Astrocyte (in vitro differentiated cells and primary cell): ENCODE measurements around the gene COL4A6. TPM values are rescaled to one million over a fixed set of nuclear protein-coding genes. Genes with fewer than 3 reads are reported as not detected.
A peak's percentile ranks its signal among the peaks of the same experiment; 100 is the strongest.

Experiments
- DNase-seq: peaks from one replicate; pipeline ENCODE4 v3.0.0-alpha.2; 2010; ENCODE audit warnings: low read depth
- FAIRE-seq: peaks from 2 replicates; lab custom pipeline; 2011; peaks lifted over from hg19 to GRCh38; lab: Jason Lieb, UNC
- H2AFZ ChIP-seq: 2 replicates; pipeline ENCODE4 v1.6.0; 2012; ENCODE audit warnings: low read depth, low read length, inconsistent platforms
- H3K27ac ChIP-seq: 2 replicates; pipeline ENCODE4 v1.5.1; 2011; ENCODE audit warnings: low read depth, low read length, inconsistent platforms
- H3K27me3 ChIP-seq: 2 replicates; pipeline ENCODE4 v1.6.0; 2011; ENCODE audit warnings: low read length, inconsistent platforms; ENCODE audit not compliant: insufficient read depth
- H3K36me3 ChIP-seq: 2 replicates; pipeline ENCODE4 v1.5.1; 2011; ENCODE audit warnings: low read length, inconsistent platforms; ENCODE audit not compliant: insufficient read depth
- H3K4me1 ChIP-seq: 2 replicates; pipeline ENCODE4 v1.5.1; 2011; ENCODE audit warnings: low read length, inconsistent platforms; ENCODE audit not compliant: insufficient read depth
- H3K4me2 ChIP-seq: 2 replicates; pipeline ENCODE4 v1.6.0; 2012; ENCODE audit warnings: low read length, inconsistent platforms
- H3K4me3 ChIP-seq: 2 replicates; pipeline ENCODE4 v1.5.1; 2011; ENCODE audit warnings: low read depth, mild to moderate bottlenecking, low read length, inconsistent platforms; ENCODE audit not compliant: insufficient read depth
- H3K79me2 ChIP-seq: 2 replicates; pipeline ENCODE4 v1.6.0; 2012; ENCODE audit warnings: mild to moderate bottlenecking, low read length, inconsistent platforms; ENCODE audit not compliant: insufficient read depth
- H3K9ac ChIP-seq: 2 replicates; pipeline ENCODE4 v1.6.0; 2012; ENCODE audit warnings: mild to moderate bottlenecking, low read length, inconsistent platforms
- H3K9me3 ChIP-seq: 2 replicates; pipeline ENCODE4 v1.5.1; 2012; ENCODE audit warnings: low read depth, mild to moderate bottlenecking, low read length, inconsistent platforms; ENCODE audit not compliant: insufficient read depth
- H4K20me1 ChIP-seq: 2 replicates; pipeline ENCODE4 v1.6.0; 2012; ENCODE audit warnings: low read length, inconsistent platforms; ENCODE audit not compliant: insufficient read depth
- H3K27ac Mint-ChIP-seq: one replicate; pipeline ENCODE4 v1.8.0; 2021; ENCODE audit warnings: mild to moderate bottlenecking, mixed read lengths; ENCODE audit not compliant: unreplicated experiment
- H3K27me3 Mint-ChIP-seq: one replicate; pipeline ENCODE4 v1.8.0; 2021; ENCODE audit warnings: low read depth, mixed read lengths; ENCODE audit not compliant: unreplicated experiment
- H3K36me3 Mint-ChIP-seq: one replicate; pipeline ENCODE4 v1.8.0; 2021; ENCODE audit warnings: low read depth, mixed read lengths; ENCODE audit not compliant: unreplicated experiment
- H3K4me1 Mint-ChIP-seq: one replicate; pipeline ENCODE4 v1.8.0; 2021; ENCODE audit warnings: low read depth, mixed read lengths; ENCODE audit not compliant: unreplicated experiment
- H3K4me3 Mint-ChIP-seq: one replicate; pipeline ENCODE4 v1.8.0; 2021; ENCODE audit warnings: mild to moderate bottlenecking, moderate library complexity, mixed read lengths; ENCODE audit not compliant: unreplicated experiment
- H3K9me3 Mint-ChIP-seq: one replicate; pipeline ENCODE4 v1.8.0; 2021; ENCODE audit warnings: mild to moderate bottlenecking, mixed read lengths; ENCODE audit not compliant: unreplicated experiment
- EZH2 ChIP-seq: IDR thresholded peaks from 2 replicates; pipeline ENCODE4 v1.6.1; 2012; ENCODE audit warnings: mild to moderate bottlenecking, low read length, inconsistent platforms; ENCODE audit not compliant: insufficient read depth
- total RNA-seq: library from RNA; stranded (reverse); gene quantifications from 2 replicates; pipeline ENCODE4 v1.2.1, GENCODE V29; 2021
- TF ChIP-seq, protein P1 (sequence below): IDR thresholded peaks from 2 replicates; pipeline ENCODE4 v1.5.1; 2011; ENCODE audit warnings: low read depth, mild to moderate bottlenecking, inconsistent platforms, low read length, moderate library complexity; ENCODE audit not compliant: insufficient read depth

The COL4A6 gene
- total RNA-seq, 1 donor from 2014 or later, result 8.1 TPM

DNA sequence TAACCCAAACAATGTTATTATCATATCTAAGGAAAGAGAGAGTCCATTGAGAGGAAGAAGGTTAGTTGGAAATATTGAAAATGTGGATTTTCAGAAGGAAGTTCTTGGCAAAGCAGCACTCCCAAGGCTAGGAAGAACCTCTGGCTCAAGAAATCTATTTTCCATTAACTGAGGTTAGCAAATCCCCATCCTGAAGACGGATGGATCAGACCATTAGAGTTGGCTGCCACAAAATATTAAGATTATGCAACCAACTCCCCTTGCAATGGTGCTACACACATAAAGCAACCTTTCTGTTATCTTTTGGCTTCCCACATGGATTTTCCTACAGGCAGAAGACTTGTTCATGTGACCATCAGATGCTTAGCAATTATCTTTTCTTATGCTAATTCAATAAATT lies 96.3 kb downstream of the COL4A6 start:
- Histone ChIP-seq H3K27me3 (no peaks in the 10 kb centered on the region), H3K9ac (no peak overlapping the region), H3K4me1 (no peaks in the 10 kb centered on the region), H3K79me2 (no peaks in the 10 kb centered on the region), H3K9me3 (no peaks in the 10 kb centered on the region), H3K36me3 (no peaks in the 10 kb centered on the region), H2AFZ (no peak overlapping the region), H3K4me2 (no peak overlapping the region), H3K27ac (no peak overlapping the region), H3K4me3 (no peak overlapping the region), H4K20me1 (no peaks in the 10 kb centered on the region)
- Mint-ChIP-seq H3K4me3 (no peak overlapping the region), H3K27ac (no peak overlapping the region), H3K4me1 (no peaks in the 10 kb centered on the region), H3K27me3 (no peaks in the 10 kb centered on the region), H3K36me3 (no peaks in the 10 kb centered on the region), H3K9me3 (no peaks in the 10 kb centered on the region)
- no peak for DNase-seq
- TF ChIP-seq EZH2, result no peak
- TF ChIP-seq, protein P1, sequence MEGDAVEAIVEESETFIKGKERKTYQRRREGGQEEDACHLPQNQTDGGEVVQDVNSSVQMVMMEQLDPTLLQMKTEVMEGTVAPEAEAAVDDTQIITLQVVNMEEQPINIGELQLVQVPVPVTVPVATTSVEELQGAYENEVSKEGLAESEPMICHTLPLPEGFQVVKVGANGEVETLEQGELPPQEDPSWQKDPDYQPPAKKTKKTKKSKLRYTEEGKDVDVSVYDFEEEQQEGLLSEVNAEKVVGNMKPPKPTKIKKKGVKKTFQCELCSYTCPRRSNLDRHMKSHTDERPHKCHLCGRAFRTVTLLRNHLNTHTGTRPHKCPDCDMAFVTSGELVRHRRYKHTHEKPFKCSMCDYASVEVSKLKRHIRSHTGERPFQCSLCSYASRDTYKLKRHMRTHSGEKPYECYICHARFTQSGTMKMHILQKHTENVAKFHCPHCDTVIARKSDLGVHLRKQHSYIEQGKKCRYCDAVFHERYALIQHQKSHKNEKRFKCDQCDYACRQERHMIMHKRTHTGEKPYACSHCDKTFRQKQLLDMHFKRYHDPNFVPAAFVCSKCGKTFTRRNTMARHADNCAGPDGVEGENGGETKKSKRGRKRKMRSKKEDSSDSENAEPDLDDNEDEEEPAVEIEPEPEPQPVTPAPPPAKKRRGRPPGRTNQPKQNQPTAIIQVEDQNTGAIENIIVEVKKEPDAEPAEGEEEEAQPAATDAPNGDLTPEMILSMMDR, result no peak
- peak; percentile 97 for FAIRE-seq

DNA sequence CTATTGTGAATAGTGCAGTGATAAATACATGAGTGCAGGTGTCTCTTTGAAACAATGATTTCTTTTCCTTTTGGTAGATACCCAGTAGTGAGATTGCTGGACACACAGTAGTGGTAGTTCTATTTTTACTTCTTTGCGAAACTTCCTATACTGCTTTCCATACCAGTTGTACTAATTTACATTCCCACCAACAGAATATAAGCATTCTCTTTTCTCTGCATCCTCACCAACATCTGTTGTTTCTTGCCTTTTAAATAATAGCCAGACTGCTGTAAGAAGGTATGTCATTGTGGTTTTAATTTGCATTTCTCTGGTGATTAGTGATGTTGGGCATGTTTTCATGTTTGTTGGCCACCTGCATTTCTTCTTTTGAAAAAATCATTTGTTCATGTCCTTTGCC lies 105.9 kb downstream of the COL4A6 start:
- Mint-ChIP-seq H3K27ac (no peak overlapping the region), H3K9me3 (no peaks in the 10 kb centered on the region), H3K4me3 (no peak overlapping the region), H3K4me1 (no peaks in the 10 kb centered on the region), H3K27me3 (no peaks in the 10 kb centered on the region), H3K36me3 (no peaks in the 10 kb centered on the region)
- TF ChIP-seq EZH2, result no peak
- TF ChIP-seq, protein P1, result no peak
- no peak overlapping the region for H2AFZ ChIP-seq
- H4K20me1 ChIP-seq, result no peaks in the 10 kb centered on the region
- H3K36me3 ChIP-seq, result no peaks in the 10 kb centered on the region
- H3K4me1 ChIP-seq, result no peaks in the 10 kb centered on the region
- H3K27ac ChIP-seq, result no peak overlapping the region
- no peak for DNase-seq
- peak; percentile 93 for FAIRE-seq
- no peaks in the 10 kb centered on the region for H3K27me3 ChIP-seq
- H3K4me2 ChIP-seq, result no peak overlapping the region
- H3K9ac ChIP-seq, result no peak overlapping the region
- no peaks in the 10 kb centered on the region for H3K9me3 ChIP-seq
- H3K4me3 ChIP-seq, result no peak overlapping the region
- H3K79me2 ChIP-seq, result no peaks in the 10 kb centered on the region

DNA sequence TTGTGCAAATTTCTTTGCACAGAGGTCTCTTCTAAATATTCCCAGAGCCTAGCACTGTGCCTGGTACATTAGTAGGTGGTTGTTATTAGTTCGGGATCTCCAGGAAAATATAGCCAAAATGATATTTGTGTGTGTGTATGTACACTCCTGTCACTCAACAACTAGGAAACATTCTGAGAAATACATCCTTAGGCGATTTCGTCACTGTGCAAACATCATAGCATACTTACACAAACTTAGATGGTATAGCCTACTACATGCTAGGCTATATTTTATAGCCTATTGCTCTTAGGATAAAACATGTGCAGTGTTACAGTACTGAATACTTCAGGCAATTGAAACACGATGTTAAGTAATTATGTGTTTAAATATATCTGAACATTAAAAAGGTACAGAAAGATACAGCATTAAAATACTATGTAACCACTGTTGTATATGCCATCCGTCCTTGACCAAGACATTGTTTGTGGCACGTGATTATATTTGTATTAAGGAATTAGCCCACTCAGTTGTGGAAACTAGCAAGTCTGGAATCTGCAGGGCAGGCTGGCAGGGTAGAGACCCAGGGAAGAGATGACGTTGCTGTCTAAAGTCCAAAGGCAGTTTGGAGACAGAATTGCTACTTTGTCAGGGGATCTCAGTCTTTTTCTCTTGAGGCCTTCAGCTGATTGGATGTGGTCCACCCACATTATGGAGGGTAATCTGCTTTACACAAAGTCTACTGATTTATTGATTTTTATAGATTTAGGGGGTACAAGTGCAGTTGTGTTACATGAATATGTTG lies 106.9 kb downstream of the COL4A6 start:
- H3K36me3 ChIP-seq, result no peaks in the 10 kb centered on the region
- H3K27ac Mint-ChIP-seq, result no peak overlapping the region
- no peak overlapping the region for H2AFZ ChIP-seq
- H3K27me3 Mint-ChIP-seq, result no peaks in the 10 kb centered on the region
- no peaks in the 10 kb centered on the region for H3K9me3 Mint-ChIP-seq
- no peak overlapping the region for H3K4me2 ChIP-seq
- no peak overlapping the region for H3K27ac ChIP-seq
- FAIRE-seq, result peak; percentile 67
- H3K4me3 ChIP-seq, result no peak overlapping the region
- H3K4me3 Mint-ChIP-seq, result no peak overlapping the region
- TF ChIP-seq, protein P1, result no peak
- TF ChIP-seq EZH2, result no peak
- H3K9ac ChIP-seq, result no peak overlapping the region
- no peaks in the 10 kb centered on the region for H3K4me1 ChIP-seq
- H3K4me1 Mint-ChIP-seq, result no peaks in the 10 kb centered on the region
- no peaks in the 10 kb centered on the region for H4K20me1 ChIP-seq
- no peaks in the 10 kb centered on the region for H3K79me2 ChIP-seq
- H3K36me3 Mint-ChIP-seq, result no peaks in the 10 kb centered on the region
- no peaks in the 10 kb centered on the region for H3K27me3 ChIP-seq
- H3K9me3 ChIP-seq, result no peaks in the 10 kb centered on the region
- no peak for DNase-seq
